ENCODE measurements around the gene MED26.

The MED26 gene

DNA sequence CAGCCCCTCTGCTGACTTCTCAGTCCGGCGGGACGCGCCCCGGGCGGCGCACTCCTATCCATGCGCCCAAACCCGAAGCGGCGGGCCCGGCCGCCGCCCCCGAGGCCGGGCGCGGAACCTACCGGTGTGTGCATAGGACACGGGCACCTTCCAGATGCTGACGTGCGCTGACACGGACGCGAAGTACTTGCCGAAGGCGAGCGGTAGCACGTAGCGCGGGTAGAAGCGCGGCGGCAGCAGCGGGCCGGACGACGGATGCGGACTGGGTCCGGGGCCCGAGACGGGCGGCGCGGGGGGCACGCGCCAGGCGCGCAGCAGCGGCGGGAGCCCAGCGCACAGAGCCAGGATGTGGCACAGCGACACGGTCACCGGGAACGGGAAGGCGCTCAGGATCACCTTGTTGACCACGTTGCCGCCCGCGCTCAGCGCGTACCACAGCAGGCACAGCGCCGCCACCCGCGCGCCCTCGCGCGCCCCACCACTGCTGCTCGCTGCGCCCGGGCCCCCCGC is 56.1 kb downstream of the MED26 start:
- Histone ChIP-seq H3K9ac (peak overlapping the region; percentile 57), H3K9me3 (ENCODE audit: control insufficient read depth, low read length) (no peaks in the 10 kb centered on the region), H3K27me3 (ENCODE audit: control insufficient read depth, insufficient read depth, low read length) (no peaks in the 10 kb centered on the region), H3K4me2 (ENCODE audit: low read length) (peak overlapping the region; percentile 80), H2AFZ (peak overlapping the region; percentile 93), H3K4me3 (ENCODE audit: low read depth, low read length) (peak overlapping the region; percentile 61), H3K27ac (peak overlapping the region; percentile 32), H3K36me3 (ENCODE audit: control insufficient read depth, insufficient read depth, low read length) (no peaks in the 10 kb centered on the region), H3K79me2 (peaks cover 48% of the 10 kb centered on the region), H3K4me1 (peaks cover 17% of the 10 kb centered on the region)
- TF ChIP-seq, protein P1, sequence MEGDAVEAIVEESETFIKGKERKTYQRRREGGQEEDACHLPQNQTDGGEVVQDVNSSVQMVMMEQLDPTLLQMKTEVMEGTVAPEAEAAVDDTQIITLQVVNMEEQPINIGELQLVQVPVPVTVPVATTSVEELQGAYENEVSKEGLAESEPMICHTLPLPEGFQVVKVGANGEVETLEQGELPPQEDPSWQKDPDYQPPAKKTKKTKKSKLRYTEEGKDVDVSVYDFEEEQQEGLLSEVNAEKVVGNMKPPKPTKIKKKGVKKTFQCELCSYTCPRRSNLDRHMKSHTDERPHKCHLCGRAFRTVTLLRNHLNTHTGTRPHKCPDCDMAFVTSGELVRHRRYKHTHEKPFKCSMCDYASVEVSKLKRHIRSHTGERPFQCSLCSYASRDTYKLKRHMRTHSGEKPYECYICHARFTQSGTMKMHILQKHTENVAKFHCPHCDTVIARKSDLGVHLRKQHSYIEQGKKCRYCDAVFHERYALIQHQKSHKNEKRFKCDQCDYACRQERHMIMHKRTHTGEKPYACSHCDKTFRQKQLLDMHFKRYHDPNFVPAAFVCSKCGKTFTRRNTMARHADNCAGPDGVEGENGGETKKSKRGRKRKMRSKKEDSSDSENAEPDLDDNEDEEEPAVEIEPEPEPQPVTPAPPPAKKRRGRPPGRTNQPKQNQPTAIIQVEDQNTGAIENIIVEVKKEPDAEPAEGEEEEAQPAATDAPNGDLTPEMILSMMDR (IDR thresholded peaks at IDR 0.05): no peak

DNA sequence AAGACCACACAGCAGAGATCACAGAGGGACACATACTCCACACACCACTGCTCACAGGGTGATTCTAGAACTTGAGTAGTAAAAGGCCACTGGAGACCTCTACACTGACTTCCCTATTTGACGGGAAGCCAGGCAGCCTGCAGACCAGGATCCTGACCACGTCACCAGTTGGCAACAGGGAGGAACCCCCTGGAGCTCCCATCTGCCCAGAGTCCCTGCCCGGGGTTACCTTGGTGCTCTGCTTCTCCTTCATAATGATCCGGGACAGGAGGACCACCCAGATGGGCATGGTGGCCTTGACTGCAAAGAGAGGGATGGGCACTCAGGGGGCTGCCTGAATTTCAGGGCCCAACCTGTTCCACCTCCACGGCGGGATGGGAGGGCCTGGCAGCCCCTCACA is 56.7 kb downstream of the MED26 start:
- peaks cover 42% of the 10 kb centered on the region for H3K79me2 ChIP-seq
- no peaks in the 10 kb centered on the region for H3K36me3 ChIP-seq (ENCODE audit: control insufficient read depth, insufficient read depth, low read length)
- H3K4me3 ChIP-seq (ENCODE audit: low read depth, low read length): peak overlapping the region; percentile 61
- no peaks in the 10 kb centered on the region for H3K9me3 ChIP-seq (ENCODE audit: control insufficient read depth, low read length)
- no peak overlapping the region for H3K27ac ChIP-seq
- H2AFZ ChIP-seq: peak overlapping the region; percentile 93
- no peak overlapping the region for H3K9ac ChIP-seq
- peak overlapping the region; percentile 80 for H3K4me2 ChIP-seq (ENCODE audit: low read length)
- TF ChIP-seq, protein P1 (IDR thresholded peaks at IDR 0.05): no peak
- peaks cover 17% of the 10 kb centered on the region for H3K4me1 ChIP-seq
- H3K27me3 ChIP-seq (ENCODE audit: control insufficient read depth, insufficient read depth, low read length): no peaks in the 10 kb centered on the region

DNA sequence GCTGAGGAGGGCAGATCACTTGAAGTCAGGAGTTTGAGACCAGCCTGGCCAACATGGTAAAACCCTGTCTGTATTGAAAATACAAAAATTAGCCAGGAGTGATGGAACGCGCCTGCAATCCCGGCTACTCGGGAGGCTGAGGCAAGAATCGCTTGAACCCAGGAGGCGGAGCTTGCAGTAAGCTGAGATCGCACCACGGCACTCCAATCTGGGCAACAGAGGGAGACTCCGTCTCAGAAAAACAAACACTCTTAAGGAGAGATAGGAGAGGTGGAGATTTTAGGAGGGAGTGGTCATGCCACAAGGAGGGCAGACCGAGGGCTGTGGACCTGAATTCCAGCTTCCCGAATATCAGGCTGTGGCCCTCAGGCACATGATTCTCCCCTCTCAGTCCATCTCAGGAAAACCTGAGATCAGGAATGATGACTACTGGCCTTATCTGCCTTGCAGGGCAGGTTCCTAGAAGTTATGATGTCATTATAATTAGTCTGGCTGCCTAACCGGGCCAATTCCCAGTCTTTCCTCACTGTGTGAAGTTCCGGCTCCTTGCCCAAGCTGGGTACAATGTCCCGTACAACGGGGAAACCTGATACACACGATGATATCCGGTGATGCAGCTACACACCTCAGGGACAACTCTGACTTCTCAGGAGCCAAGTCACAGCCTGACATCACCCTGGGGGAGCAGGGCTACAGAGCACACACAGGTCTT is 58.2 kb downstream of the MED26 start:
- H3K4me2 ChIP-seq (ENCODE audit: low read length): peak overlapping the region; percentile 37
- peaks cover 17% of the 10 kb centered on the region for H3K4me1 ChIP-seq
- no peaks in the 10 kb centered on the region for H3K36me3 ChIP-seq (ENCODE audit: control insufficient read depth, insufficient read depth, low read length)
- TF ChIP-seq, protein P1 (IDR thresholded peaks at IDR 0.05): no peak
- no peak overlapping the region for H3K27ac ChIP-seq
- no peak overlapping the region for H2AFZ ChIP-seq
- H3K27me3 ChIP-seq (ENCODE audit: control insufficient read depth, insufficient read depth, low read length): no peaks in the 10 kb centered on the region
- no peaks in the 10 kb centered on the region for H3K9me3 ChIP-seq (ENCODE audit: control insufficient read depth, low read length)
- H3K79me2 ChIP-seq: peaks cover 27% of the 10 kb centered on the region
- no peak overlapping the region for H3K4me3 ChIP-seq (ENCODE audit: low read depth, low read length)
- H3K9ac ChIP-seq: no peak overlapping the region

DNA sequence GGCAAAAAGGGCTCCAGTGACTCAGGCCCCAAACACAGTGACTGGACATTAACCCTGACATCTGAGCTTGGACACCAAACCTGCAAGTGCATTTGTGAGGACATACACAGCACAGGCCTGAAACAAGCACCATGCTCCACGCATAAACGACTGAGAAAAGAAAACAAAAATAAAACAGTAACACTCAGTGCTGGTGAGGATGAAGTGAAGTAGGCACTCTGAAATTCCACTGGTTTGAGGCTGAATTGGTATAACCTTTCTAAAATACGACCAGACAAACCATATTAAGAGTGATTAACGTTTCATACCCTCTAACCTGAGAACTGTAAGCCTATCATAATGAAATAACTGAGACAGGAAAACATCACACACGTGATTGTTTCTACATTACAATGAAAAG is 61.3 kb downstream of the MED26 start:
- Histone ChIP-seq H3K4me2 (ENCODE audit: low read length) (no peak overlapping the region), H3K36me3 (ENCODE audit: control insufficient read depth, insufficient read depth, low read length) (no peaks in the 10 kb centered on the region), H3K9ac (no peak overlapping the region), H3K79me2 (peaks cover 1% of the 10 kb centered on the region), H3K27ac (no peak overlapping the region), H3K4me1 (peaks cover 7% of the 10 kb centered on the region), H3K9me3 (ENCODE audit: control insufficient read depth, low read length) (no peaks in the 10 kb centered on the region), H3K4me3 (ENCODE audit: low read depth, low read length) (no peak overlapping the region), H3K27me3 (ENCODE audit: control insufficient read depth, insufficient read depth, low read length) (no peaks in the 10 kb centered on the region), H2AFZ (no peak overlapping the region)
- TF ChIP-seq, protein P1 (IDR thresholded peaks at IDR 0.05): no peak

DNA sequence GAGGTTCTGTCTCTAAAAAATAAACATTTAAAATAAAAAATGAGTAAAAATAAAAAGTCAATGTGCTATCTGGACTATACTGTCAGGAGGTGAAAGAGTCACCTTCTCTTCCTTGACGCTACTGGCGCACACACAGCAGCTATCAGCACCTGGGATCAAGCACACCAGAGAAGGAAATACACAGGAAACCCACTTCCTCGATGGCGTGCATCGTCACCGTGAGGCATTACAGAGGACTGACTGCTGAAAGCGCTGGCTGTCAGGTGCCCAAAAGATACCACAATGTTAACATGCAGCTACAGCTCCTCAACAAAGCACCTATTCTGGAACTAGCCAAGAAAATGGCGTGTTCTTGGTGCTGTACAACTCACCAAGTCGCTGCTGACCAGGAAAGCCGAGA is 61.8 kb downstream of the MED26 start:
- H2AFZ ChIP-seq: no peak overlapping the region
- peaks cover 5% of the 10 kb centered on the region for H3K4me1 ChIP-seq
- no peak overlapping the region for H3K9ac ChIP-seq
- no peak overlapping the region for H3K4me2 ChIP-seq (ENCODE audit: low read length)
- no peaks in the 10 kb centered on the region for H3K9me3 ChIP-seq (ENCODE audit: control insufficient read depth, low read length)
- no peaks in the 10 kb centered on the region for H3K27me3 ChIP-seq (ENCODE audit: control insufficient read depth, insufficient read depth, low read length)
- no peak overlapping the region for H3K27ac ChIP-seq
- H3K79me2 ChIP-seq: no peaks in the 10 kb centered on the region
- H3K4me3 ChIP-seq (ENCODE audit: low read depth, low read length): no peak overlapping the region
- TF ChIP-seq, protein P1 (IDR thresholded peaks at IDR 0.05): no peak
- no peaks in the 10 kb centered on the region for H3K36me3 ChIP-seq (ENCODE audit: control insufficient read depth, insufficient read depth, low read length)

All from parathyroid adenoma (tissue), 2 donors.